ENCODE measurements around the gene EPS8. TPM values are rescaled to one million over a fixed set of nuclear protein-coding genes. Genes with fewer than 3 reads are reported as not detected.

The EPS8 gene
- polyA plus RNA-seq, 3 donors: 4.1 to 4.8 (median 4.3) TPM

DNA sequence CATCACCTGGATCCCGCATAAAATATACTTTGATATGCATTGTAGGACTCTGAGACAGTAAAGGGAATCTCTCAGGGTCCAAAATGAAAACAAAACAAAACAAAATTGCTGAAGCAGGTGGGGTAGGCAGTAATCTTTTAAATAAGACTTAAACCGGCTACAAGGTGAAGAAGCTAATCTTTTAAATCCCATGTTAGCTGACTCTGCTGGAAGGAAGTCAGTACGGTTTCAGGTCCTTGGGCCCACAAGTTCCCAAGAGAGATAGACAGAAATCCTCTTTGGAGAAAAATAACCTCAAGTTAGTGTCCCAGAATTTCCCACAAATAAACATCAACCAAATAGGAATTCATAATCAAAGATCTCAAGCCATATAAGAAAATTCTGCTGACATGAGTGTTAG is 5.0 kb upstream of the EPS8 start:
- DNase-seq: no peak
- H3K4me1 Mint-ChIP-seq: peaks cover 8% of the 10 kb centered on the region
- H3K4me3 Mint-ChIP-seq: no peak overlapping the region
- no peaks in the 10 kb centered on the region for H3K79me2 ChIP-seq (ENCODE audit: insufficient read depth, low read length)
- peaks cover 0 to 3% (median 2%) of the 10 kb centered on the region in 7 donors for H3K9me3 Mint-ChIP-seq
- no peak overlapping the region for H3K27ac Mint-ChIP-seq
- no peak overlapping the region for H3K27ac ChIP-seq (ENCODE audit: low read depth in 1 of 2, low read length in 2 of 2)
- 100% methylated on average over 2 of the region's 3 CpGs for WGBS (ENCODE audit: insufficient coverage)
- no peak overlapping the region for H3K9ac ChIP-seq (ENCODE audit: insufficient read depth, low read length, poor library complexity, severe bottlenecking)
- no peaks in the 10 kb centered on the region for H4K20me1 ChIP-seq (ENCODE audit: insufficient read depth, low read length)
- peaks cover 12 to 20% (median 15%) of the 10 kb centered on the region in 3 donors for H3K27me3 Mint-ChIP-seq (ENCODE audit: low read depth in 3 of 3)
- no peaks in the 10 kb centered on the region for H3K36me3 Mint-ChIP-seq
- TF ChIP-seq, protein P1, sequence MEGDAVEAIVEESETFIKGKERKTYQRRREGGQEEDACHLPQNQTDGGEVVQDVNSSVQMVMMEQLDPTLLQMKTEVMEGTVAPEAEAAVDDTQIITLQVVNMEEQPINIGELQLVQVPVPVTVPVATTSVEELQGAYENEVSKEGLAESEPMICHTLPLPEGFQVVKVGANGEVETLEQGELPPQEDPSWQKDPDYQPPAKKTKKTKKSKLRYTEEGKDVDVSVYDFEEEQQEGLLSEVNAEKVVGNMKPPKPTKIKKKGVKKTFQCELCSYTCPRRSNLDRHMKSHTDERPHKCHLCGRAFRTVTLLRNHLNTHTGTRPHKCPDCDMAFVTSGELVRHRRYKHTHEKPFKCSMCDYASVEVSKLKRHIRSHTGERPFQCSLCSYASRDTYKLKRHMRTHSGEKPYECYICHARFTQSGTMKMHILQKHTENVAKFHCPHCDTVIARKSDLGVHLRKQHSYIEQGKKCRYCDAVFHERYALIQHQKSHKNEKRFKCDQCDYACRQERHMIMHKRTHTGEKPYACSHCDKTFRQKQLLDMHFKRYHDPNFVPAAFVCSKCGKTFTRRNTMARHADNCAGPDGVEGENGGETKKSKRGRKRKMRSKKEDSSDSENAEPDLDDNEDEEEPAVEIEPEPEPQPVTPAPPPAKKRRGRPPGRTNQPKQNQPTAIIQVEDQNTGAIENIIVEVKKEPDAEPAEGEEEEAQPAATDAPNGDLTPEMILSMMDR (IDR thresholded peaks at IDR 0.05): no peak
- no peaks in the 10 kb centered on the region for H3K9me3 ChIP-seq (replicated peaks in 1 of 2; ENCODE audit: control insufficient read depth in 1 of 2, insufficient read depth in 1 of 2, low read length in 2 of 2)
- H3K4me3 ChIP-seq (replicated peaks in 1 of 3; ENCODE audit: low read depth in 2 of 3, low read length in 3 of 3): no peak overlapping the region
- H3K36me3 ChIP-seq (replicated peaks in 1 of 2; ENCODE audit: control insufficient read depth in 1 of 2, insufficient read depth in 2 of 2, low read length in 2 of 2): no peaks in the 10 kb centered on the region
- H2AFZ ChIP-seq (ENCODE audit: insufficient read depth, low read depth, low read length, poor library complexity, severe bottlenecking): no peak overlapping the region
- no peaks in the 10 kb centered on the region for H3K27me3 ChIP-seq (ENCODE audit: control insufficient read depth in 2 of 2, insufficient read depth in 2 of 2, low read length in 2 of 2)
- no peak overlapping the region for H3K4me2 ChIP-seq (replicated peaks; ENCODE audit: extremely low read depth, low read length, poor library complexity, severe bottlenecking)
- peaks cover 7 to 9% of the 10 kb centered on the region in 2 donors for H3K4me1 ChIP-seq (ENCODE audit: control insufficient read depth in 1 of 2, insufficient read depth in 2 of 2, low read length in 2 of 2)
- intact Hi-C loops (cut with micrococcal nuclease): no loop called here

DNA sequence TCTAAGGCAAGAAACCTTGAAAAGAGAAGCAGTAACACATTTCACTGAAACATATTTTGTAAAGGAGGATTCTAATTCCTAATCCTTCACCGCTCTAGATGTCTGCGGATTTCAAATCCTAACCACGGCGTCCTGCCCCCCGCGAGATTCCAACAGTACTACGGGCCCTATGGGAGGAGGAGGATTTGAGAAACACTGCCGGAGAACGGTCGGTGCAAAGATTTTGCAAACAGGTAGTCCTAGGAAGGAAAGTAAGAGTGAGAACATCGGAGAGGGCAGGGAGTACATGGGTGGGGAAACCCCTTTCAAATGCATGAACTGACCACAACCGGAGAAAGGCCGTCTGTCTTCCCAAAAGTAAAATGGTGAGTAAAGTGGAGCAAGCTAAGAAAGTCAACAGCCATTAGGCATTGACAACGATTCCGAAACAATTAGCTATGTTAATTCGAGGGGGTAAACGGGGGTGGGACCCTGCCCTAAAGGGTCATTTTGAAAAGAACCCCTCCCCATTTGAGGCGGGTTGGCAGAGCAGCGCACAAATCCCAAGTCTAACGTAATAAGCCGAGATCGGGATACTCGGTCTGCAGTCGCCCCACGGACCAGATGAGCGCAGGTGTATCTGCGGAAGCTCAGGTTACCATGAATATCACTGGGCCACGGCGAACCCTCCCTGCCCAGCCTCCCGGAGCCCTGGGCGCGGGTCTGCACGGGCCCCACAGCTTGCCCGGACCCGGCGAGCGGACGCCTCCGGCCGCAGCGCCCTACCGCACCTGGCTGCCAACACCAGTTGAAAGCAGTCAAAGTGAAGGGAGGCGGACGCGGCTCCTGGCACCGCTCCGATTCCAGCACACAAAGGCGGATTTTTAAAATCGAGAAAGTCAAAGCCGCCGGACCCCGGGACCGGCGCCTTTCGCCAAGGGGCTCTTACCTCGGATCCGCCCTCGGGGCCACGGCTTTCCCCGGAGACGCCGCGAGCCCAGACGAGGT is 662 bp downstream of the EPS8 start:
- H3K9me3 Mint-ChIP-seq: peaks cover 0 to 8% (median 5%) of the 10 kb centered on the region in 7 donors
- peak overlapping the region; percentile 77 for H3K4me2 ChIP-seq (replicated peaks; ENCODE audit: extremely low read depth, low read length, poor library complexity, severe bottlenecking)
- intact Hi-C loops (cut with micrococcal nuclease): loop anchor here in 1 of 2 donors (10.0 kb wide), 1 partner anchor 94 kb away; no protein-coding TSS in a partner anchor
- H3K27ac ChIP-seq (ENCODE audit: low read depth in 1 of 2, low read length in 2 of 2): no peak overlapping the region
- peak overlapping the region; percentile 44 to 89 (median 76) for H3K4me3 ChIP-seq (replicated peaks in 1 of 3; ENCODE audit: low read depth in 2 of 3, low read length in 3 of 3)
- H3K9ac ChIP-seq (ENCODE audit: insufficient read depth, low read length, poor library complexity, severe bottlenecking): peak overlapping the region; percentile 63
- peaks cover 14 to 24% of the 10 kb centered on the region in 2 donors for H3K4me1 ChIP-seq (ENCODE audit: control insufficient read depth in 1 of 2, insufficient read depth in 2 of 2, low read length in 2 of 2)
- H3K79me2 ChIP-seq (ENCODE audit: insufficient read depth, low read length): no peaks in the 10 kb centered on the region
- peaks cover 39 to 57% (median 43%) of the 10 kb centered on the region in 3 donors for H3K27me3 Mint-ChIP-seq (ENCODE audit: low read depth in 3 of 3)
- H3K9me3 ChIP-seq (replicated peaks in 1 of 2; ENCODE audit: control insufficient read depth in 1 of 2, insufficient read depth in 1 of 2, low read length in 2 of 2): no peaks in the 10 kb centered on the region
- H4K20me1 ChIP-seq (ENCODE audit: insufficient read depth, low read length): no peaks in the 10 kb centered on the region
- under 1% methylated on average over 56 of the region's 64 CpGs for WGBS (ENCODE audit: insufficient coverage)
- H3K4me1 Mint-ChIP-seq: peaks cover 15% of the 10 kb centered on the region
- H3K27ac Mint-ChIP-seq: peak overlapping the region in 3 of 7 donors; percentile 1 to 54 (median 27)
- H3K36me3 ChIP-seq (replicated peaks in 1 of 2; ENCODE audit: control insufficient read depth in 1 of 2, insufficient read depth in 2 of 2, low read length in 2 of 2): no peaks in the 10 kb centered on the region
- peak overlapping the region; percentile 97 to 98 for H3K4me3 Mint-ChIP-seq
- H2AFZ ChIP-seq (ENCODE audit: insufficient read depth, low read depth, low read length, poor library complexity, severe bottlenecking): peak overlapping the region; percentile 98
- H3K27me3 ChIP-seq (ENCODE audit: control insufficient read depth in 2 of 2, insufficient read depth in 2 of 2, low read length in 2 of 2): peaks cover 35 to 41% of the 10 kb centered on the region in 2 donors
- TF ChIP-seq, protein P1 (IDR thresholded peaks at IDR 0.05): no peak
- peak; percentile 9 to 51 (median 22) for DNase-seq
- peaks cover 6 to 8% of the 10 kb centered on the region in 2 donors for H3K36me3 Mint-ChIP-seq
